Stimulated activated CD8-positive, alpha-beta memory T cell treated with anti-CD3 and anti-CD28 coated beads, Interleukin-7, amount 100 ng/mL, for 1 hour (primary cell): ENCODE measurements around the gene IL1R2.

ENCODE experiments used
- DNase-seq, 2 donors: peaks; one replicate each; pipeline ENCODE4 v3.0.0-alpha.2; 2020; ENCODE audit warnings: low read depth in 2 of 2

Gene IL1R2

GRCh38 chr2:102020596-102021170 lies 28.9 kb downstream of the IL1R2 start:
- peak; percentile 67 to 74 for DNase-seq

DNA sequence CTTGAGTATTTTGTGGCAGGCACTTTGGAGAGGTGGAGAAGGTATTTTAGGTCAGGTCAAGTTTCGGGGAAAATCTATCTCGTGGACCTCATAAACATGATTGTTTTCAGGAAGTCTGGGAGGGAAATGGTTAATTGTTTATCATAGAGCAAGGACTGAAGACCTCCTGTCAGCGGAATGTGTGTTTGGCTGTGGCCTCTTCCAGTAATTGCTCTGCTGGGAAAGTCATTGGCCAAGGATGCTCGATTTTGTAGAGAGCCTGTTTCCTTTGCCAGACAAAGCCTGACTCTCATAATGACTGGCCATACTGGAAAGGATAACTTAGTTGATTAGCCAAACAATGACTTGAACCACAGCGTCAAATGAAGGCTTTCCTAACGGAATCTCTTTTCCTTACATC lies 30.0 kb downstream of the IL1R2 start:
- DNase-seq: no peak

- no peak for DNase-seq
Measured at GRCh38 chr2:102022884-102023539, 31.3 kb downstream of the IL1R2 start.

GRCh38 chr2:102024410-102024809 lies 32.6 kb downstream of the IL1R2 start:
- no peak for DNase-seq

DNA sequence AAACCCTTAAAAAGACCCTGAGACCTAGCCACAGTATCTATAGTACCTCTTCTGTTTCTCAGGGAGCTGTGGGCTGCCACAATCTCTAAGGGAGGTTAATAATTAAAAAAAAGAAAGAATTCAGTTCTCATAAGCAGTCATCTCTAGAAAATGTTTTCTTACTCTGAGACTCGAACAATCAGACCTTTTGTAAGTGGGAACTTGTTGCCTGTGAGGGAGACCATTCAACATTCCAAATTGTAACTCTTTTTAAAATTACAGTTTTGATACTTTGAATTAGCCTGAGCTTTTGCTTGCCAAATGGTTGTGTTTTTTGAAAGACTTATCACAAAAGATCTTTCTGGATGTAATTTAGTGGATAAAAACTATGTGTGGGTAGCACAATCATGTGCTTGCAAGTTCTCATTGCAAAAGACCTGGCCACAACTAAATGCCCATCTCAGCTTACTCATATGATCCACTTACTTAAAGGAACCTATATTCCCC lies 33.3 kb downstream of the IL1R2 start:
- no peak for DNase-seq

- no peak for DNase-seq
Measured at GRCh38 chr2:102025583-102026267, 34.0 kb downstream of the IL1R2 start.

DNA sequence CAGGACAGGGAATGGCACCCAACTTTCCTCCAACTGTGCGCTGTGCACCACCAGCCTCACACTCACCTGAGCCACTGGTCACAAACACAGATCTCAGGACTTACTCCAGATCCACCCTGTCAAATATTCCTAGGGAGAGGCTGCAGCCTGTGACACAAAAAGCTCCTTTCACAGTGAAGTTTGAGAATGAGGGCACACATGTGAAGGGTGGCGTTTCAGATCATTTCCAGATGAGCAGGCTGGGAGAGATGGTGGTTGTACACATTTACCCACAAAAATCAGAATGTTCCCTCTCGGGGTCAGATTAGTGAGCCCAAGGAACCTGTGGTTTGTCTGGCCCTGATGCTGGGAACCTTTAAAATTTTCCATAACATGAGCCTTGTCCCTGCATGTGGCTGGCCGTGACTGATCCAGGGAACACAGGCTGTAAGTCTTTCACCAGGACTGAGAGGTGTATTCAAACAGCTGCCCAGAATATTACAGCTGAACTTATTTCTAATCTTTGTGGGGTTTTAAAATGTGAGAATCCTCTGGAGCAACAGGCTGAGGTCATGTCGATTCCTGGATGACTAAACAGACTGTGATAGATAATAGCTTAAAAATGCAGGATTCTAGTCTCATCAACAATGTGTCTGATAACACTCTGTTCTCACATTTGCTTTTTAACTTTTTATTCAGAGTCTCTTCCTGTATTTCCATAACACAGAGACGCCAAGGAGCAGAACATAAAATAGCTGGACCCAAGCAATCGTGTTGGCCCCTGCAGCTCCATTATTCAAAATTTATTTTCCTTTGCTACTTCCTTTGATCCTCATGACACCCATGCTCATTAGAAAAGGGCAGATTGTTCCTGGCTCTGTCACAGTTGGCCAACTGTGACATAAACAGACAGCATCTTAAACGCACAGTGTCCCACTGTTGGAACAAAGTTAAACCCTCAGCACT lies 35.5 kb downstream of the IL1R2 start:
- no peak for DNase-seq

DNA sequence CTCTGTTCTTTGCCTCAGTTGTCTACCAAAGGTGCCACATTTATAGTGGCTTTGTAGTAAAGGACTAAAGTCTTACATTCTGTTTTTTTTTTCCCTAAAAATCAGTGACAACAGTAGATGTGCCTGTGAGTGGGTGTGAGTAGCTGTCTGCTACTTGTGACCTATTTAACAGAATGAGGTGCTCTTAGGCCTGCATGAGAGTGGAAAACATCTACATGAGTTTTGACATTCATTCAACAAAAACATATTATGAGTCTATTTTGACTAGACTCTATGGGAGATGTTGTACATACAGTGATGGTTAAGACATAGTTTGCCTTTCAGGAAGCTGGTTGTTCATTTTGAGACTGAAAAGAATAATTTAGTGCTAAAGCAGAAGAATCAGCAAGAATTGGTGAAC lies 36.7 kb downstream of the IL1R2 start:
- DNase-seq: no peak

DNA sequence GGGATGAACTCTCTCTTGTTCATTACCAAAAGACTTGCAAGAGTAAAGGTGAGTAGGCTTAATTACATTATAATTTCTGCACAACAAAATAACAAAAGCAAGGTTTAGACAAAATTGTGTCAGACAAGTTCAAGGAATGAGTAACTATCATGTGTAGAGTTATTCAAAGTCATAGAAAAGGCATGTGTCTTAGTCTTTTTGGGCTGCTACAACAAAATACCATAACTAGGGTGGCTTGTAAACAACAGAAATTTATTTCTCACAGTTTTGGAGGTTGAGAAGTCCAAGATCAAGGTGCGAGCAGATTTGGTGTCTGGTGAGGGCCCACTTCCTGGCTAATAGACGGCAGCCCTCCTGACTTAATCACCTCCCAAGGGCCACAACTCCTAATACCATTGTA lies 37.6 kb downstream of the IL1R2 start:
- DNase-seq: no peak

DNA sequence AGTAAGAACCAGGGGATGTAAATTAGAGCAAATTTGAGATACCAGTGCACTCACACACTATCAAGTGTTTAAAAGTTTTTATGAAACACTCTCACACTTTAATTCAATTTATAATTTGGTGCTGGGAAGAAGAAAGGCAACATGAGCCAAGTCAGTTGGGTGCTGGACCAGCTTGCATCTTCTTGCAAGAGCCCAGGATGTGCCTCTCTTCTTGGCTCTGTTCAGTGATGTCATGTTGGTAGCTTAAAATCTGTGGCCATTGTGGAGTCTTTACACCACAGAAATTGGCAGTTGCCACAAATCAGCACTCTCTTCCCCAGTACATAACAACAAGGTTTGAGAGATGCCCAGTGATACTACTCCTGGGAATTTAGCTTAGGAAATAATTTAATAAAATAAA lies 38.2 kb downstream of the IL1R2 start:
- DNase-seq: no peak

- no peak for DNase-seq
Measured at GRCh38 chr2:102030502-102030854, 38.7 kb downstream of the IL1R2 start.

GRCh38 chr2:102030855-102031527 lies 39.2 kb downstream of the IL1R2 start:
- no peak for DNase-seq

- no peak for DNase-seq
Measured at GRCh38 chr2:102032368-102033030, 40.7 kb downstream of the IL1R2 start.

GRCh38 chr2:102033031-102033749 lies 41.4 kb downstream of the IL1R2 start:
- DNase-seq: no peak

DNA sequence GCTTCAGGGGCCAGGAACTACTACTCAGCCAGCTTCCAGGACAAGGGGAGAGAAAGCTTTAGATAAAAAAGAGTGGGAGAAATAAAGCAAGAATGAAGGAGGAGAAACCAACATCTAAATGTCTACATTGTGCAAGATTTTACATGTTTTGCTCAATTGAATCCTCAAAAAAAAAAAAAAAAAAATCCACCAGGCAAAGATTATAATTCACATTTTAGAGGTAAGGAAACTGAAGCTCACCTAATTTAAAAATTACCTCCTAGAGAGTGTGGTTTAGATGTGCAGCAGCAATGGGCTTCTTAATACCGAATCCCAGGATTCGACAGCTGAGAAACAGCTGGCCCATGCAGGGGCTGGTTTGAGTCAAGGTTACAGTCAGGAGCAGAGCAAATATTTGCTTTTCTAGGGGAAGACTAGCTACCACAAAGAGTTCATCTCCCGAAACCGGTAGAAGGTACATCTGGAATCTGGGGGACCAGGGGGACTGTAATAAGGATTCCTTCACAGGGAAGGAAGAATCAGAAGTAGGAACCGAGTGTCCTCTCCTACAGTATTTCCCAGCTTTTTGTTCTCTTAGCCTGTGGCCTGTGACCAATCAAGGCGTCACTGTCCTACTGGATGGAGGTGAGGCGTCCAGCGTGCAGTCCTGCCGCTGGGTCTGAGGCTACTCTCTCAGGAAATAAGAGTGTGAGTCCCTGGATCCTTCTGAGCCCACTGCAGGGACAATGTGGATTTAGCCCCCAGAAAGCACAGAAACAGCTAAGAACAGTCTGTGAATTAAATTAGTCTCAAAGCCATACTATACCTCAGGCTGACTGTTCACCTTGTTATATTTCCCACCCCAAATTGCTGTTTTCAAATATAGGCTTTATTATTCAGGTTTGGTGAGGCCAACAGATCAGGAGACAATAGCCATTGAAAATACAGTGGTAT lies 42.3 kb downstream of the IL1R2 start:
- DNase-seq: no peak

DNA sequence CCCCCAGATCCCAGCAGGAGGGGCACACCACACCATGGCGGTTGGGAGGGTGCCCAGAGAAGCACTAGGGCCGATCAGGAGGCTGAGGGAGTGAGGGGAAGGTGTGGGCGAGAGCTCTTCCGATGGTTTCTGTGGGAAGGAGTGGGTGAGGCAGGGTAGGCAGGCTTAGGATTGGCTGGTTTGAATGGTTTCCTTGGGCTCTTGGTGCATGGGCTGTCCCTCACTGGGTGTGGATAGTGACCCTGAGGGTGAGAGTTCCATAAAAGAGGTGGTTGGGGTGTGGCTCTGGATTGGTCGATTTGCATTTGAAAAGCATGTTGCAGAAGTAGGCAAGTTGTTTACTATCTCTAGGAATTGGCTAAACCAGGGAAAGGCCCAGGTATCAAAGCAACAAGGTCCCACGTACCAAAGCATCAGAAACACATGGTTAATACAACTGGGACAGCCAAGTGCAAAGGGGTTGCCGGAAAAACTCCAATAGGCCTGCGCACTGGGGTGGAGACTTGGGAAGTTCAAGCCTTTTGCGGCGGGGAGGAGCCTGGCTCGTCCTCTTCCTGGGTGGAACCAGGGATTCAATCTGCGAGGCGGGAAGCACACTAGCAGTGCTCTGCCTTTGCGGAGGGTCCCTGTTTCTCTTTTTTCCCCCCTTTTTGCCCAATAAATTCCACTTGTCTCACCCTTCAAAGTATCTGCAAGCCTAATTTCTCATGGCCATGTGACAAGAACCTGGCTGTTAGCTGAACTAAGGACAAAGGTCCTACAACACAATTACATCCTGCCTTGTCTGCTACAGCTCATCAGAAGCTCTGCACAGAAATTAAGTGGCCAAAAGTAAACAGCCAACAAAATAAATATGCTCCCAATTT lies 43.2 kb downstream of the IL1R2 start:
- no peak for DNase-seq

- DNase-seq: no peak
Measured at GRCh38 chr2:102037681-102038080, 45.9 kb downstream of the IL1R2 start.

DNA sequence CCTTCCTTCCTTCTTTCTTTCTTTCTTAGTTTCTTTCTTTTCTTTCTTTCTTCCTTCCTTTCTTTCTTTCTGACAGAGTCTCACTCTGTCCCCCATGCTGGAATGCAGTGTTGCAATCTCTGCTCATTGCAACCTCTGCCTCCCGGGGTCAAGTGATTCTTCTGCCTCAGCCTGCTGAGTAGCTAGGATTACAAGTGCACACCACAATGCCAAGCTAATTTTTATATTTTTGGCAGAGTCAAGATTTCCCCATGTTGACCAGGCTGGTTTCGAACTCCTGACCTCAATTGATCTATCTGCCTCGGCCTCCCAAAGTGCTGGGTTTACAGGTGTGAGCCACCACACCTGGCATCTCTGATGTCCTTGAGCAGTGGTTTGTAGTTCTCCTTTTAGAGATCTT lies 48.5 kb downstream of the IL1R2 start:
- DNase-seq: no peak
